HG03378 (cell line): Measurements from ENCODE around the gene RRAS2.

Experiments
- ATAC-seq: cut with Tn5 transposase; IDR thresholded peaks from one replicate; pipeline ENCODE4 v1.9.1; 2021; ENCODE audit warnings: mild to moderate bottlenecking, moderate library complexity; ENCODE audit not compliant: unreplicated experiment

The RRAS2 gene

GRCh38 chr11:14230407-14230806 lies 128.6 kb downstream of the RRAS2 start:
- ATAC-seq, result no peak

GRCh38 chr11:14229472-14229871 lies 129.5 kb downstream of the RRAS2 start:
- ATAC-seq, result no peak

GRCh38 chr11:14228356-14228755 lies 130.6 kb downstream of the RRAS2 start:
- ATAC-seq, result no peak
